ENCODE data around the gene MYH10. TPM values are rescaled to one million over a fixed set of nuclear protein-coding genes. Genes with fewer than 3 reads are reported as not detected.

Gene MYH10
- total RNA-seq, 2 experiments from 2014 or later = 13.1 to 13.4 TPM

DNA sequence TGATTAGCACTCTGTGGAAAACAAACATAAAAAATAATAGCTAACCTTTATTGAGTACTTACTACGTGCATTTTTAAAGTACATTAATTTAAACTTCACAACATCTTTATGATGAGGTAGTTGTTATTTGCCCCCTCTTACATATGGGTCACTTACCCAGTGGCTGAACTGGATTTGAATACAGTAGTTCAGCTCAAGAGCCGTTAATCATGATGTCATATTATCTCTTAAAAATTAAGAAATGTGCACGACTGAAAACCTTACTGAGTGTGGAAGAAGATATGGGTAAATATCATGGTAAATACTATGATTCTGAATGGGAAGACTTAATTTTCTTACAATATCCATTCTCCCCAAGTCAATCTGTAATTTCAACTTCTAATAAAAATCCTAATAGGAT, 177.2 kb downstream of the MYH10 start:
- DNase-seq = no peak
- H3K4me3 Mint-ChIP-seq = no peak overlapping the region
- CTCF ChIA-PET = interaction anchor here (0.7 kb wide), 1 partner anchor 70 kb away, joined by 3 read pairs; no protein-coding TSS in a partner anchor
- H3K27ac Mint-ChIP-seq = no peak overlapping the region
- no peaks in the 10 kb centered on the region for H3K9me3 Mint-ChIP-seq
- H3K4me1 Mint-ChIP-seq (ENCODE audit: low read depth) = peaks cover 12% of the 10 kb centered on the region
- intact Hi-C loops (cut with micrococcal nuclease) = no loop called here
- H3K27me3 Mint-ChIP-seq (ENCODE audit: low read depth) = no peaks in the 10 kb centered on the region
- peaks cover 40% of the 10 kb centered on the region for H3K36me3 Mint-ChIP-seq (ENCODE audit: low read depth)

DNA sequence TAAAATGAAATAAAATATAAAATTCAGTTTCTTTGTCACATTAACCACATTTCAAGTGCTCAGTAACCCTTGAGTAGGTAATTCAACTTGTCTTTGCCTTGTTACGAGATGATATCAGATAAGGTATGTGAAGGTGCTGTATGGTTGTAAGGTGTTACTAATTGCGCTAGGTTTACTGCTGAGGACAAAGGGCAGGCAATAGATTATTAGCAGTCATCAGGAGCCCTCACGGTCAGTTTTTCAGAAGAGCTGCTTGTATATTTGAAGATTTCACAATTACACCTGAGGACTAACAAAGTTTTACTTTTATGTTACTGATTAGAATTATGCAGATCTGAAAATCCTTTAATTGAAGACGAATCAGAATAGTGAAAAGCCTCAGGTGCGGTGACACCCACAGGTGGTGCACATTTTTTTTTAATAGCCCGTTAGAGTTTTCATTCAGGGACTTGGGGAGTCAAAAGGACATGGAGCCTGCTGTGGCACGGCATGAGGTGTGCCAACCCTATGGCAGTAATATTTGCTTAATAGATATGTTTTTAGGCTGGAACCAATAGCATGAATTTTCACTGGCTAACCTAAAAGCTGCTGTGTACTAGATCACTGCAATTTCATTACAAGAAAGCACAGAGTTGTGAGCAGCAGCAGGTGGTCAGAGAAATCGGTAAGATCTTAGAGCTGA, 178.5 kb downstream of the MYH10 start:
- Mint-ChIP-seq H3K9me3 (no peaks in the 10 kb centered on the region), H3K27ac (no peak overlapping the region), H3K27me3 (ENCODE audit: low read depth) (no peaks in the 10 kb centered on the region), H3K36me3 (ENCODE audit: low read depth) (peaks cover 35% of the 10 kb centered on the region), H3K4me3 (no peak overlapping the region), H3K4me1 (ENCODE audit: low read depth) (peaks cover 5% of the 10 kb centered on the region)
- CTCF ChIA-PET = interaction anchor here (0.9 kb wide), 1 partner anchor 118 kb away, joined by 3 read pairs; no protein-coding TSS in a partner anchor
- DNase-seq = no peak
- intact Hi-C loops (cut with micrococcal nuclease) = no loop called here

DNA sequence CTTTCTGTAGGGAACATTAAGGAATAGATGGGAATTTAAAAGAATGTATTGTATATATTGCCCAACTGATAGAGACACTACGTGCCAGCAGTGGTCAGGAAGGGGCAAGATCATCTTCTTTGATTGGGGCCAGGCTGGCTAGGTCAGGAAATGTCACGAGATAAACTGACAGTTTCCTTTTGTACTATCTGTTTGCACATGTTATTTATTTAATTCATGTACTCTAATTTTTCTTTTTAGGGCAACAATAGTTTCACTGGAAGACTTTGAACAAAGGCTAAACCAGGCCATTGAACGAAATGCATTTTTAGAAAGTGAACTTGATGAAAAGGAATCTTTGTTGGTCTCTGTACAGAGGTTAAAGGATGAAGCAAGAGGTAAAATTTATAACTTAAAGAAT, 182.2 kb downstream of the MYH10 start:
- H3K27ac Mint-ChIP-seq = no peak overlapping the region
- intact Hi-C loops (cut with micrococcal nuclease) = no loop called here
- peaks cover 40% of the 10 kb centered on the region for H3K36me3 Mint-ChIP-seq (ENCODE audit: low read depth)

DNA sequence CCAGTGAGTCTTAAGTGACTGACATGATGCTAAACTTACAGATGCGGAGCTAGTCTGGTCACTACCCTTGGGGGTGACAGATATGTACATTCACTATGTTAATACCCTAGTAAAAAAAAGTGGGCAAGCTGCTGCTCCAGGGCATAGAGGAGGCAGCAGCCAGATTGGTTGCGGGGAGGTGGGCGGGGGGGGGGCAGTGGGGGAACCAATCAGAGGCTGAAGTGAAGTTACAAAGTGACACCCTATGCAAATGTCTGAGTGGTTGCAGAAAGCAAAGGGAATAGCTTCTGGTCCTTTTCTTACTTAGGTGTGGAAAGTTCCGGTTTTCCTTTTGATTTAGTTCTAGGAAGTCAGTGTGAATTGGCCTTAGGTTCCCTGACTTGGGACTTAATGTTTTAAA, 182.7 kb downstream of the MYH10 start:
- Mint-ChIP-seq H3K36me3 (ENCODE audit: low read depth) (peaks cover 39% of the 10 kb centered on the region), H3K4me1 (ENCODE audit: low read depth) (peaks cover 11% of the 10 kb centered on the region), H3K27me3 (ENCODE audit: low read depth) (no peaks in the 10 kb centered on the region), H3K9me3 (no peaks in the 10 kb centered on the region), H3K27ac (no peak overlapping the region), H3K4me3 (no peak overlapping the region)
- no peak for DNase-seq
- intact Hi-C loops (cut with micrococcal nuclease) = no loop called here
- CTCF ChIA-PET = interaction anchor here (1.2 to 1.4 kb wide), 2 partner anchors 10 to 38 kb away, joined by 4 to 6 read pairs; no protein-coding TSS in a partner anchor

More for the DNA sequence above, 182.2 kb downstream of the MYH10 start:
- Mint-ChIP-seq H3K27me3 (ENCODE audit: low read depth) (no peaks in the 10 kb centered on the region), H3K4me3 (no peak overlapping the region), H3K4me1 (ENCODE audit: low read depth) (peaks cover 7% of the 10 kb centered on the region), H3K9me3 (no peaks in the 10 kb centered on the region)
- no peak for DNase-seq
- CTCF ChIA-PET = interaction anchor here (1.6 kb wide), 1 partner anchor 38 kb away, joined by 3 read pairs; no protein-coding TSS in a partner anchor

GRCh38 chr17:8445536-8445935, 185.0 kb downstream of the MYH10 start:
- no peaks in the 10 kb centered on the region for H3K27me3 Mint-ChIP-seq (ENCODE audit: low read depth)
- no peaks in the 10 kb centered on the region for H3K9me3 Mint-ChIP-seq
- CTCF ChIA-PET = interaction anchor here (1.3 kb wide), 1 partner anchor 62 kb away, joined by 3 read pairs; no protein-coding TSS in a partner anchor
- DNase-seq = no peak
- H3K27ac Mint-ChIP-seq = no peak overlapping the region
- intact Hi-C loops (cut with micrococcal nuclease) = no loop called here
- peaks cover 28% of the 10 kb centered on the region for H3K36me3 Mint-ChIP-seq (ENCODE audit: low read depth)
- peaks cover 28% of the 10 kb centered on the region for H3K4me1 Mint-ChIP-seq (ENCODE audit: low read depth)
- no peak overlapping the region for H3K4me3 Mint-ChIP-seq

GRCh38 chr17:8444494-8444893, 186.0 kb downstream of the MYH10 start:
- CTCF ChIA-PET = interaction anchor here (0.6 kb wide), 1 partner anchor 33 kb away, joined by 3 read pairs; no protein-coding TSS in a partner anchor
- H3K4me1 Mint-ChIP-seq (ENCODE audit: low read depth) = peaks cover 38% of the 10 kb centered on the region
- H3K27ac Mint-ChIP-seq = no peak overlapping the region
- H3K36me3 Mint-ChIP-seq (ENCODE audit: low read depth) = peaks cover 31% of the 10 kb centered on the region
- intact Hi-C loops (cut with micrococcal nuclease) = no loop called here
- no peaks in the 10 kb centered on the region for H3K9me3 Mint-ChIP-seq
- H3K27me3 Mint-ChIP-seq (ENCODE audit: low read depth) = no peaks in the 10 kb centered on the region
- no peak for DNase-seq
- no peak overlapping the region for H3K4me3 Mint-ChIP-seq

GRCh38 chr17:8443756-8444155, 186.8 kb downstream of the MYH10 start:
- no peaks in the 10 kb centered on the region for H3K27me3 Mint-ChIP-seq (ENCODE audit: low read depth)
- intact Hi-C loops (cut with micrococcal nuclease) = no loop called here
- no peak for DNase-seq
- CTCF ChIA-PET = no interaction called here
- H3K4me1 Mint-ChIP-seq (ENCODE audit: low read depth) = peaks cover 43% of the 10 kb centered on the region
- peaks cover 29% of the 10 kb centered on the region for H3K36me3 Mint-ChIP-seq (ENCODE audit: low read depth)
- H3K27ac Mint-ChIP-seq = no peak overlapping the region
- no peak overlapping the region for H3K4me3 Mint-ChIP-seq
- H3K9me3 Mint-ChIP-seq = no peaks in the 10 kb centered on the region

DNA sequence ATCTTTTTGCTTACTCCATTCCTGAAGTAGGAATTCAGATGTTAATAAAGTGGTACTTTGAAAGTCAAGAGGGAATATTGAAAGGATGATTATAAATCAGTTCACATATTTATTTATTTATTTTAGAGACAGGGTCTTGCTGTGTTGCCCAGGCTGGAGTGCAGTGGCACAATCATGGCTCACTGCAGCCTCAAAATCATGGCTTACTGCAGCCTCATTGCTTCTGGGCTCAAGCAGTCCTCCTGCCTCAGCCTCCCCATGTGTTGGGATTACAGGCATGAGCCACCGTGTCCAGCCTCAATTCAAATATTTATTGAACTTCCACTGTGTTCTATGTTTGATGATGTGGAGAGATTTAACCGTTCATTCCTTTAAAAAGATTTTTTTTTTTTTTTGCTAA, 188.2 kb downstream of the MYH10 start:
- H3K27ac Mint-ChIP-seq = no peak overlapping the region
- H3K9me3 Mint-ChIP-seq = no peaks in the 10 kb centered on the region
- H3K36me3 Mint-ChIP-seq (ENCODE audit: low read depth) = peaks cover 24% of the 10 kb centered on the region
- intact Hi-C loops (cut with micrococcal nuclease) = no loop called here
- peaks cover 55% of the 10 kb centered on the region for H3K4me1 Mint-ChIP-seq (ENCODE audit: low read depth)
- H3K4me3 Mint-ChIP-seq = no peak overlapping the region
- CTCF ChIA-PET = no interaction called here
- no peaks in the 10 kb centered on the region for H3K27me3 Mint-ChIP-seq (ENCODE audit: low read depth)
- no peak for DNase-seq

- intact Hi-C loops (cut with micrococcal nuclease) = no loop called here
- H3K36me3 Mint-ChIP-seq (ENCODE audit: low read depth) = peaks cover 24% of the 10 kb centered on the region
- H3K27ac Mint-ChIP-seq = peak overlapping the region; percentile 60
- DNase-seq = no peak
- no peaks in the 10 kb centered on the region for H3K9me3 Mint-ChIP-seq
- no peaks in the 10 kb centered on the region for H3K27me3 Mint-ChIP-seq (ENCODE audit: low read depth)
- CTCF ChIA-PET = no interaction called here
- peaks cover 59% of the 10 kb centered on the region for H3K4me1 Mint-ChIP-seq (ENCODE audit: low read depth)
- no peak overlapping the region for H3K4me3 Mint-ChIP-seq
Measured at GRCh38 chr17:8441690-8442089, 188.8 kb downstream of the MYH10 start.

DNA sequence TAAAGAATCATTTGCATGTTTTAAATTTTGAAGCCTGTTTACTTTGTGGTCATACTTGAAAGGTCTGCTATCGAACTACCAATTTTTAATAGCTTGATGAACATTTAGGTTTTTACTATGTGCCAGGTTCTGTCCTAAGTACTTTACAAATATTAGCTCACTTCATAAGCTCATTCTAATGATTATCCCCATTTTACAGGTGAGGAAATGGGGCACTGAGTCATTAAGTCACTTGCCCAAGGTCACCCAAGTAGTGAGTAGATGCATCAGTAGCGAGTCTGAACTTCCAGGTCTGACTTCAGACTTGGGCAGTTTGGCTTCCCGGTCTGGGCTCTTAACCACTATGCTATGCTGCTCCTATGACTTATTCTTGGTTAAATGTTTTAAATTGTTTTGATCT, 190.8 kb downstream of the MYH10 start:
- Mint-ChIP-seq H3K36me3 (ENCODE audit: low read depth) (peaks cover 15% of the 10 kb centered on the region), H3K4me1 (ENCODE audit: low read depth) (peaks cover 60% of the 10 kb centered on the region), H3K27ac (no peak overlapping the region), H3K27me3 (ENCODE audit: low read depth) (no peaks in the 10 kb centered on the region), H3K9me3 (no peaks in the 10 kb centered on the region), H3K4me3 (no peak overlapping the region)
- CTCF ChIA-PET = no interaction called here
- no peak for DNase-seq
- intact Hi-C loops (cut with micrococcal nuclease) = loop anchor here (5.0 kb wide), 2 partner anchors 302 to 597 kb away; no protein-coding TSS in a partner anchor

- DNase-seq = no peak
- Mint-ChIP-seq H3K27ac (no peak overlapping the region), H3K4me3 (no peak overlapping the region), H3K9me3 (no peaks in the 10 kb centered on the region), H3K36me3 (ENCODE audit: low read depth) (peaks cover 7% of the 10 kb centered on the region), H3K27me3 (ENCODE audit: low read depth) (no peaks in the 10 kb centered on the region), H3K4me1 (ENCODE audit: low read depth) (peaks cover 54% of the 10 kb centered on the region)
- CTCF ChIA-PET = interaction anchor here (1.7 kb wide), 1 partner anchor 308 kb away, joined by 5 read pairs; no protein-coding TSS in a partner anchor
- intact Hi-C loops (cut with micrococcal nuclease) = loop anchor here (5.0 kb wide), 2 partner anchors 301 to 596 kb away; no protein-coding TSS in a partner anchor
Measured at GRCh38 chr17:8438441-8438840, 192.1 kb downstream of the MYH10 start.

DNA sequence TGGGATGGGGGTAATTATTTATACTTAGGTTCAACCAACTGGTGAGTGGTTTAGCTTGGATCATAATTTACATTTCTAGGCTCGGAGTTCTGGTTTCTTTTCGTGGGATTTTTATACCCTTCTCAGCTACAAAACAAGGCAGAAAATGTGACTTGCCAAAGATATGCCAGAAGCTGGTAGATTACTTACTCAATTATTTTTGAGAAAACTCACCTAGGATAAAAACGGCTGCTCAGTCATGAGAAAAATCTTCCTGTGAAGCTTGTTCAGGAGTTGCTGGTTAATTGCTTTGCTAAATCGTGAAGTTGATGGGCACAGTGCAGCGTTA, 193.7 kb downstream of the MYH10 start:
- peaks cover 7% of the 10 kb centered on the region for H3K36me3 Mint-ChIP-seq (ENCODE audit: low read depth)
- H3K27me3 Mint-ChIP-seq (ENCODE audit: low read depth) = no peaks in the 10 kb centered on the region
- peaks cover 42% of the 10 kb centered on the region for H3K4me1 Mint-ChIP-seq (ENCODE audit: low read depth)
- DNase-seq = no peak
- H3K9me3 Mint-ChIP-seq = no peaks in the 10 kb centered on the region
- CTCF ChIA-PET = interaction anchor here (0.6 to 1.7 kb wide), 8 partner anchors 10 to 309 kb away, joined by 3 to 8 read pairs (median 4); partner anchors contain the start of genes KRABD2 and RPL26
- peak overlapping the region; percentile 96 for H3K4me3 Mint-ChIP-seq
- H3K27ac Mint-ChIP-seq = peak overlapping the region; percentile 93
- intact Hi-C loops (cut with micrococcal nuclease) = loop anchor here (2.0 to 5.0 kb wide), 4 partner anchors 188 to 595 kb away; partner anchors contain the start of genes ALOXE3, CTC1 and PFAS
